A204.1 (cell line): ENCODE data around the gene OSCAR.

Experiments
- FAIRE-seq: peaks from 2 replicates; lab custom pipeline; 2012; peaks lifted over from hg19 to GRCh38; lab: Jason Lieb, UNC

OSCAR gene

GRCh38 chr19:54084410-54084809 is 16.2 kb downstream of the OSCAR start:
- no peak for FAIRE-seq

GRCh38 chr19:54081032-54081431 is 19.6 kb downstream of the OSCAR start, which contains the start of gene TARM1:
TARM1 (minus strand) TSS chr19:54081365; CDS start chr19:54081340, 25 bp downstream.
- no peak for FAIRE-seq

GRCh38 chr19:54077334-54077733 is 23.3 kb downstream of the OSCAR start:
- no peak for FAIRE-seq

GRCh38 chr19:54074851-54075250 is 25.8 kb downstream of the OSCAR start:
- FAIRE-seq = no peak

GRCh38 chr19:54073829-54074228 is 26.8 kb downstream of the OSCAR start:
- FAIRE-seq = no peak

GRCh38 chr19:54069470-54069869 is 31.1 kb downstream of the OSCAR start:
- FAIRE-seq = no peak

- no peak for FAIRE-seq
Measured at GRCh38 chr19:54063350-54064116, 37.1 kb downstream of the OSCAR start, which contains the start of gene VSTM1. VSTM1 (minus strand) TSS chr19:54063897; CDS start chr19:54063777, 120 bp downstream.

GRCh38 chr19:54062643-54063042 is 38.0 kb downstream of the OSCAR start:
- no peak for FAIRE-seq

- FAIRE-seq = no peak
Measured at GRCh38 chr19:54047616-54048015, 53.0 kb downstream of the OSCAR start.

GRCh38 chr19:54045771-54046170 is 54.8 kb downstream of the OSCAR start:
- FAIRE-seq = peak; percentile 58
